ENCODE measurements around the gene UROS. TPM values are rescaled to one million over a fixed set of nuclear protein-coding genes. Genes with fewer than 3 reads are reported as not detected.

The UROS gene
- total RNA-seq, 1 donor from 2014 or later = 50.6 TPM

GRCh38 chr10:125756853-125757487, 66.1 kb downstream of the UROS start:
- no peak overlapping the region for H3K27ac Mint-ChIP-seq
- no peaks in the 10 kb centered on the region for H3K4me1 Mint-ChIP-seq
- intact Hi-C loops (cut with micrococcal nuclease) = loop anchor here (10.0 kb wide), 1 partner anchor 782 kb away; no protein-coding TSS in a partner anchor
- no peaks in the 10 kb centered on the region for H3K9me3 Mint-ChIP-seq
- DNase-seq = no peak
- no peaks in the 10 kb centered on the region for H3K27me3 Mint-ChIP-seq
- no peak overlapping the region for H3K4me3 Mint-ChIP-seq
- H3K36me3 Mint-ChIP-seq (ENCODE audit: low read depth) = peaks cover 59% of the 10 kb centered on the region

- no peak overlapping the region for H3K4me3 Mint-ChIP-seq
- no peak overlapping the region for H3K27ac Mint-ChIP-seq
- H3K4me1 Mint-ChIP-seq = no peaks in the 10 kb centered on the region
- intact Hi-C loops (cut with micrococcal nuclease) = loop anchor here (10.0 kb wide), 1 partner anchor 781 kb away; no protein-coding TSS in a partner anchor
- H3K36me3 Mint-ChIP-seq (ENCODE audit: low read depth) = peaks cover 63% of the 10 kb centered on the region
- no peaks in the 10 kb centered on the region for H3K9me3 Mint-ChIP-seq
- no peaks in the 10 kb centered on the region for H3K27me3 Mint-ChIP-seq
- no peak for DNase-seq
These were observed 66.9 kb downstream of the UROS start for GRCh38 chr10:125756196-125756595.

- H3K36me3 Mint-ChIP-seq (ENCODE audit: low read depth) = peaks cover 82% of the 10 kb centered on the region
- H3K4me1 Mint-ChIP-seq = peaks cover 6% of the 10 kb centered on the region
- DNase-seq = no peak
- no peaks in the 10 kb centered on the region for H3K27me3 Mint-ChIP-seq
- H3K9me3 Mint-ChIP-seq = no peaks in the 10 kb centered on the region
- H3K27ac Mint-ChIP-seq = no peak overlapping the region
- intact Hi-C loops (cut with micrococcal nuclease) = loop anchor here (5.0 kb wide), 1 partner anchor 75 kb away; the partner anchor contains the start of genes BCCIP and UROS
- H3K4me3 Mint-ChIP-seq = no peak overlapping the region
These were observed 75.6 kb downstream of the UROS start for GRCh38 chr10:125747417-125747816.

GRCh38 chr10:125744909-125745308, 78.1 kb downstream of the UROS start:
- Mint-ChIP-seq H3K4me1 (peaks cover 5% of the 10 kb centered on the region), H3K36me3 (ENCODE audit: low read depth) (peaks cover 82% of the 10 kb centered on the region), H3K9me3 (no peaks in the 10 kb centered on the region), H3K27ac (no peak overlapping the region), H3K4me3 (no peak overlapping the region), H3K27me3 (no peaks in the 10 kb centered on the region)
- intact Hi-C loops (cut with micrococcal nuclease) = loop anchor here (5.0 kb wide), 1 partner anchor 77 kb away; the partner anchor contains the start of genes BCCIP and UROS
- no peak for DNase-seq

GRCh38 chr10:125742465-125742864, 80.6 kb downstream of the UROS start:
- H3K36me3 Mint-ChIP-seq (ENCODE audit: low read depth) = peaks cover 83% of the 10 kb centered on the region
- no peaks in the 10 kb centered on the region for H3K9me3 Mint-ChIP-seq

GRCh38 chr10:125739994-125740679, 82.9 kb downstream of the UROS start:
- no peak for DNase-seq
- Mint-ChIP-seq H3K27ac (no peak overlapping the region), H3K36me3 (ENCODE audit: low read depth) (peaks cover 86% of the 10 kb centered on the region), H3K4me3 (no peak overlapping the region), H3K4me1 (no peaks in the 10 kb centered on the region), H3K27me3 (no peaks in the 10 kb centered on the region), H3K9me3 (no peaks in the 10 kb centered on the region)
- intact Hi-C loops (cut with micrococcal nuclease) = no loop called here

More at GRCh38 chr10:125742465-125742864, 80.6 kb downstream of the UROS start:
- no peaks in the 10 kb centered on the region for H3K27me3 Mint-ChIP-seq
- H3K4me3 Mint-ChIP-seq = no peak overlapping the region
- no peak for DNase-seq
- intact Hi-C loops (cut with micrococcal nuclease) = no loop called here
- no peak overlapping the region for H3K27ac Mint-ChIP-seq
- H3K4me1 Mint-ChIP-seq = peaks cover 5% of the 10 kb centered on the region

Other genes starting within 250 kb of the UROS start
- not detected in 2 replicates for gene TEX36, start 140.1 kb downstream of the UROS start, total RNA-seq
- 40.8 and 43.2 TPM in 2 replicates for gene EDRF1, start 103.5 kb downstream of the UROS start, total RNA-seq
- 0.14 TPM in 1 of 2 replicates, not detected in the other for gene MMP21, start 47.4 kb downstream of the UROS start, total RNA-seq
- 135 and 143 TPM in 2 replicates for gene BCCIP, start 288 bp upstream of the UROS start, total RNA-seq
- gene DHX32, start 58.0 kb upstream of the UROS start, total RNA-seq = 14.0 and 17.0 TPM in 2 replicates
- 0.38 TPM in 1 of 2 replicates, not detected in the other for gene FANK1, start 73.3 kb upstream of the UROS start, total RNA-seq

Measured in activated CD4-positive, alpha-beta T cell treated with anti-CD3 and anti-CD28 coated beads, Interleukin-2, amount 10 ng/mL, durations not matched to agents 24 days and 14 days (primary cell).